NCI-H1092 treated with DMSO at 0.1 percent for 48 hours (cell line): Measurements from ENCODE around the gene RAB8A.
"Not testable (repeated sequence)": the region's sequence is repeated elsewhere in the genome, so short reads cannot be mapped to it uniquely, and the experiment has no call there.

Experiments
- DNase-seq: peaks from one replicate; lab custom pipeline; 2025; lab: John Stamatoyannopoulos, UW

RAB8A gene

DNA sequence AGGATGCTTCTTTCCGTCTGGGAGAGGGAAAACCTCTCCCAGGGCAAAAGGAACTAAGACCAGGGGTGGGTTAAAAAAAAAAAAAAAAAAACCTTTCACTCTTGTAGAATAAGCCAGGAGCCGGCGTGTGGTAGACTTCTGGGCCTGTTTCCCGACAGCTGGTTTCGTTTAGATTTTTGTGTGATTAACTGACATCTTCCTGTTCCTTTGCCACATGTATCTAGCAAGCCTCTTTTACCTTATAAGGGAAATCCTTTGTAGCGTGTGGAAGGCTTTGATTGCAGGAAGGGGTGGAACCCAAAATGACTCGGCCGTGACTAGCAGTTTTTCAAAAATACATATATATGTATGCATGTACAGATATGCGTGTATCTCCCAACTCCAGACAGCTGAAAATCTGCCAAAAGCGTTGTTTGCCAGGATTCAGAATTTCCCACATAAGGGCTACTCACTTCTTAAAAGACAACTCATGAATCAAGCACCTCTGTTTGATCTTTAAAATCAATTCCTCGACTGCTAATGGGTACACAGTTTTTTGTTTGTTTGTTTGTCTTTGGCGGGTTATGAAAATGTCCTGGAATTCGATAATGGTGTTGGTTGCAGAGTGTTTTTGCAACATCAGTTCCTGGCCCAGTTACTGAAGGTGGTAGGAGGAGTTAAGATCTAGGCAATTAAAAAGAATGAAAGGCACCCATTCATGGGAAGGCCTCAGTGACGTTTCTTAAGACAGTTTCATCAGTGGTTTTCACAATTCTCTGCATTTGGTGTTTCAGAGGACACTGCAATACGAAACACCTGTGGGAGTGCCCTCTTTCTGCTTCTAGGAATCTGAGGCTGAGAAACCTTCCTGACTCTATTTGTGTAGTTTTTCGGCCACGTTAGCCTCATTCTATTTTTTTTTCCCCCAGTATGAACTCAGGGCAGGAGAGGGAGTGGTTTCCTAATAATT is 32.7 kb upstream of the RAB8A start:
- no peak for DNase-seq

DNA sequence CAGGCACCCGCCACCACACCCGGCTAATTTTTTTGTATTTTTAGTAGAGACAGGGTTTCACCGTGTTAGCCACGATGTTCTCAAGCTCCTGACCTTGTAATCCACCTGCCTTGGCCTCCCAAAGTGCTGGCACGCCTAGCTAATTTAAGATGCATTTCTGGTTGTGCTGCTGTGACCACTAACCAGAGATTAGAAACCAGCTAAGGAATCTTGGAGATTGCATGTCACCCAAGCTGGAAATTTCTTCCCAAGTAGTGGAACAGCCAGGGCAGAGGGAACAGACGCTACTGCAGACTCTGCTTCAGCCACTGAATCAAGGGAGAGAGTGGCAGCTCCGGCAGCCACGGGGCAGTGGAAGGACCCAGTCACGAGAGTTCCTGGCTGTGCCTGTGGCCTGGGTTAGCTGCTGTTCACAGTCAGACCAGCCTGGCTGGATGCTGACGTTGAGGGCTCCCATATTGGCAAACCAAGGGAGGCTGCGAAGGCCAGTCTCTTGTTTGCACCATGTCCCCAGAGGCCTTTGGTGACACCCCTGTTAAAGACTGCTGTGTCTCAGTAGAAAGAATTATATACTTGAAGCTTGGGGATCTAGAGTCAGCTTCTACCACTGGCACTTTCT is 27.5 kb upstream of the RAB8A start:
- DNase-seq, result no peak

DNA sequence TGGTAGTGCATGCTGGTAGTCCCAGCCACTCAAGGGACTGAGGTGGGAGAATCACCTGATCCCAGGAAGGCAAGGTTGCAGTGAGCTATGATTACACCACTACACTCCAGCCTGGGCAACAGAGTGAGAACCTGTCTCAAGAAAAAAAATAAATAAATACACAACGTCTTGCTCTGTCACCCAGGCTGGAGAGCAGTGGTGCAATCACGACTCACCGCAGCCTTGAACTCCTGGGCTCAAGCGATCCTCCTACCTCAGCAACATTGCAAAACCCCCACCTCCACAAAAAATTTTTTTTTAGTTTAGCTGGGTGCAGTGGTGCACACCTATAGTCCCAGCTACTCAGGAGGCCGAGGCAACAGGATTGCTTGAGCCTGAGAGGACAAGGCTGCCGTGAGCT is 26.6 kb upstream of the RAB8A start:
- DNase-seq, result no peak

DNA sequence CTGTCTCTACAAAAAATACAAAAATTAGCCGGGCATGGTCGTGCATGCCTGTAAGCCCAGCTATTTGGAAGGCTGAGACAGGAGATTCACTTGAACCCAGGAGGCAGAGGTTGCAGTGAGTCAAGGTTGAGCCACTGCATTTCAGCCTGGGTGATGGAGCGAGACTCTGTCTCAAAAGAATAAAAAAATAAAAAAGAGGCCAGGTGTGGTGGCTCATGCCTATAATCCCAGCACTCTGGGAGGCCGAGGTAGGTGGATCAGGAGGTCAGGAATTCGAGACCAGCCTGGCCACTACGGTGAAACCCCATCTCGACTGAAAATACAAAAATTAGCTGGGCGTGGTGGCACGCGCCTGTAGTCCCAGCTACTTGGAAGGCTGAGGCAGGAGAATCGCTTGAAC is 24.3 kb upstream of the RAB8A start:
- DNase-seq, result not testable (repeated sequence)

DNA sequence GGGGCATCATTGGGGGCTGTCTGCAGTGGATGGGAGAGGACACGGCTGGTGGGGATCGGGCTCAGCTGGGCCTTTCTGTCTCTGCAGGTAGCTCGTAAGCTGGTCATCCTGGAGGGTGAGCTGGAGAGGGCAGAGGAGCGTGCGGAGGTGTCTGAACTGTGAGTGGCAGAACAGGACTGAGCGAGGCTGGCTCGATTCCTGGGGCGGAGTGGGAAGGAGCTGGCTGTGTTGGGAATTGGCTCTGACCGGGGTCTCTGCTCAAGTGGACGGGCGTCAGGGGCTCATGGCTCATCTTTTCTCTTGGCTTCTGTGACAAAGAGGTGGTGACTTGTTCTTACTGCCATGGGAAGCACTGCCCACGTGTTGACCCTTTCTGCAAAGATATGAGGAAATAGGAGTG is 23.7 kb upstream of the RAB8A start:
- no peak for DNase-seq

DNA sequence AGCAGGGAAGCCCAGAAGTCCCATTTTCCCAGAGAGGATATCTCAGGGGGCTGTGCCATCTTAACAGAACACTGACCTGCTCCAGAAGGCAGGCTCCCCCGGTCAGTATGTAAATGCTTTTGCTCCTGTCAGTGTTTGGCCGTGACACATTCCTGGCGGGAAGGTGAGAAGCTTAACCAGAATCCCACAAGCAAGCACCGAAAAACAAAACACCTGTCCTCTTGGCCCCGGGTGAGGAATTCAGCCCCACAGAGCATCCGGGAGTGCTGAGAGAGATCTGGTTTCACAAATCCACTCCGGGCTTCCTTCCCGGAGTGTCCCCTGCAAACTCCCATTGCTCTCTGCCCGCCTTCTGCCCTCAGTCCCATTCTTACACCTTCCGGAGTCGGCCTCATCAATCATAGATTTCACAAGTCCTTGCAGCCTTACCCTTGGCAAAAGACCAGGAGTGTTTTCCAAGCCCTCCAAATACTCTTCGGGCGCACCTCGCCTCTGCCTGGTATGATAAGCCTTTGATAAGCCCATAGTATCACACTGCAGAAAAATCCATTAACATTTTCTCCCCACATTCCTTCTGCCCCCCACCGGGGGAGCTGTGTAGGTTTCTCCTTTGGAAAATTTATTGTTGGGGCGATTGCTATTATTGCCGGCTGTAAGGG is 23.2 kb upstream of the RAB8A start:
- no peak for DNase-seq

DNA sequence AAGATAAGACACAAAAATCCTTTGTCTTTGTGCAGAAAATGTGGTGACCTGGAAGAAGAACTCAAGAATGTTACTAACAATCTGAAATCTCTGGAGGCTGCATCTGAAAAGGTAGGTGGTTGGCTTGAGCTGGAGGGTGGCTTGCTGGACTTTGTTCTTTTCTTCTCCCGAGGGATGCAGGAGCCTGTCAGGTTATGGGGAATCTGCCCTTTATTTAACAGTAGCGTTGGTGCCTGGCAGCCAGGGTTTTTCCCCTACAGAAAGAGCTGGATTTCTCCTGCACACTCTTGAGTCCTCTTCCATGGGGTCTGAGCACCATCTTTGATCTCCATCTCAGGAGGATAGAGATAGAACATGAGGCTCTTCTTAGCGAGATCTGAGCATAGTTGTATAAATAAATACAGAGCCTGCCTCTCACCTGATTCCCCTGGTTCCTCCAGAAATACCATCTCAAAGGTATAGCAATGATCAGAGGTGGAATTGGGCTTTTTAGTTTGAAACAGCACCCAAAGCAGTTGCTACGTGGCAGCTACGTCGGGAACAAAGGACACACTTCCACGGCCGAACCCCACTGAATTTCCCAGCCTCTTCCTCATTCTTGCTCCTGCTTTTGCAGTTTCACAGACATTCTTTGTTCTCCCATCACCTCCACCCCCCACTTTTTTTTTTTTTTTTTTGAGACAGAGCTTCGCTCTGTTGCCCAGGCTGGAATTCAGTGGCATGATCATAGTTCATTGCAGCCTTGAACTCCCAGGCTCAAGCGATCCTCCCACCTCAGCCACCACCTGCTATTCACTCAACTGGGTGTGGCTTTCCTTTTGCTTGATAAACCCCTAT is 22.5 kb upstream of the RAB8A start:
- DNase-seq, result no peak

DNA sequence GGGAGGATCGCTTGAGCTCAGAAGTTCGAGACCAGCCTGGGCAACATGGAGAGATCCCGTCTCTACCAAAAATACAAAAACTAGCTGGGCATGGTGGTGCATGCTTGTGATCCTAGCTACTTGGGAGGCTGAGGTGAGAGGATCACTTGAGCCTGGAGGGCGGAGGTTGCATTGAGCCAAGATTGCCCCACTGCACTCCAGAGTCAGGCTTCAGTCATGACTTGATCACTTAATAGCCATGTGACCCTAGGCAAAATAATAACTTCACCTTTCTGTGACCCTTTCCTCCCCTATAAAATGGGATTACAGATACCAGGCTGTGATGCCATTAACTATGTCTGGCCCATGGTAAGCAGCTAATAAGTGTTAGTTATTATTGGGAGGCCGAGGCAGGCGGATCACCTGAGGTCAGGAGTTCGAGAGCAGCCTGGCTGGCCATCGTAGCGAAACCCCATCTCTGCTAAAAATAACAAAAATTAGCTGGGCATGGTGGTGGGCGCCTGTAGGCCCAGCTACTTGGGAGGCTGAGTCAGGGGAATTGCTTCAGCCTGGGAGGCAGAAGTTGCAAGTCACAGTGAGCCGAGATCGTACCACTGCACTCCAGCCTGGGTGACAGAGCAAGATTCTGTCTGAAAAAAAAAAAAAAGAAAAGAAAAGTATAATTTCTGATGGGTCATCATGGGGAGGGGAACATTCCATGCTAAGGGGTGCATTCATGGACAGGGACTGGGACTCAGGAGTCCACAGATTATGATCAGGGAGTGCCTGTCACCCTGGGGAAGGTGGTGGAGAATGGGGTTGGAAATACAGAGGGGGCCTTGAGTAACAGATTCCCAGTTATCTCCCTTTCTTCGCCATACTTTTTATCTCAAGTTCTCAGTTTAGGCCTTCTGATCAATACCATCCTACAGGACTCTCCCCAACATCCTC is 19.9 kb upstream of the RAB8A start:
- no peak for DNase-seq

DNA sequence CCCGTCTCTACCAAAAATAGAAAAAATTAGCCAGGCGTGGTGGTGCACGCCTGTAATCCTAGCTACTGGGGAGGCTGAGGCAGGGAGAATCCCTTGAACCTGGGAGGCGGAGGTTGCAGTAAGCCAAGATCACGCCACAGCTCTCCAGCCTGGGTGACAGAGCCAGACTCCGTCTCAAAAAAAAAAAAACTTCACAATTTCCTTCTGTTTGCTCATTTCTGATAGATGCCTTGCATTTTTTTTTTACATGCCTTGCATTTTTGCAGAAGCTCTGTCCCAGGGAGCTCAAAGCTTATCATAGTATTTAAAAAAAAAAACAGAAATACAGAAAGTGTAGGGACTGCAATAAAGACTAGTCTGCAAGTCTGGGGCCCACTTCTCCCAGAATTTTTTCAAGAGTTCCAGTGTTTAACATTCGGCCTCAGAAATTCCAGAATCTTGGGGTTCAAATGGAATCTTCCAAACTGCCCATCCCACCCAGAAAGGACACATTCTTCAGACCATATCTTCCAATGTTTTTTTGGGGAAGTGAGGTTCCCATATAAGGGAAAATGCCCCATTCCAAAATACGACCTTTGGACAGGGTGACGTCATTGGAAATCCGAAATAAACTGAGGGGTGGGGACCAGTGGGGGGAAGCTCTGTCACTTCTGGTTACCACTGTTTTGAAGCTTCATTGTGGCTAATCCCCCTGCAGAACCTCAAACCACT is 17.2 kb upstream of the RAB8A start:
- DNase-seq, result no peak

DNA sequence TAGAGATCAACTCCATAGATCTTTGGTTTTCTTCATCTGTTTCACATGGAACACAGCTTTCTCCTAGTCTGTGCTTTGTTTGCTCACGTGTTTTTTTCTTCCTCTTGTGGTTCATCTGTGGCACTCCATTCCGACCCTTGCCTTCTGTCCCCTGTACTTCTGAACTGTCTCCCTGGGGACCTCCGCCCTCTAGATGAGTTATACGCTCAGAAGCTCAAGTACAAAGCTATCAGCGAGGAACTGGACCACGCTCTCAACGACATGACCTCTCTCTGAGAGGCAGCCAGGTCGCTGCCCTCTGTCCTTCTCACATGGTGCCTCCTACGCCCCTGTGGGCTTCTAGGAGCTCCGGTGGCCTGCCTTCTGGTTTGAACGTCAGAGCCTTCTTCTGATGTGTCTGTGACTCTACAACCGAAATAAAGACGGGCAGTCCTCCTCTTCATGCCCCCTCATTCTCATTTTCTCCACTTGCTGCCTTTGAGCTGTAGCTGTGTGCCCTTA is 16.6 kb upstream of the RAB8A start:
- no peak for DNase-seq

DNA sequence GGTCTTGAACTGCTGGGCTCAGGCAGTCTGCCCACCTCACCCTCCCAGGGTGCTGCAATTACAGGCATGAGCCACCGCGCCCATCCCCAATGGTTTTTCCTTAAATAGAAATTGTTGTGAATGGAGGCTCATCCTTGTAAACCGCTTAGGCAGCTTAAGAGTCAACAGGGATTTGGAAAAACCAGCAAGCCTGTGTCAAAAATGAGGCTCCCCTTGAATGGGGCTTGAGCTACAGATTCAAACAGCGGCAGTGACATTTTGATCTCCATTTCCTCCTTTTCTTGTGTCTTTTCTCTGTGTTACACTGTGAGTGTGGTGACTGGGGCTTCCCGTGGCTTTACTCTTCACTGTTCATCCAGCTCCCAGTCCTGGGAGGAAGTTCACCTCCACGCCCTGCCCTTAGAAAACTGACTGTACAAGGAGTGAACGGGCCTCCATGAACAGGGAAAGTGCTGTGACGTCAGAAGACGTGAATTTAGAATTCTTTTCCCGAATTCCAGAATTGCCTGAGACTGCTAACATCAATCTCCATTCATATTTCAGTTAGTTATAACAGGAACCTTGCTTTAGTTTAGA is 15.3 kb upstream of the RAB8A start:
- no peak for DNase-seq

DNA sequence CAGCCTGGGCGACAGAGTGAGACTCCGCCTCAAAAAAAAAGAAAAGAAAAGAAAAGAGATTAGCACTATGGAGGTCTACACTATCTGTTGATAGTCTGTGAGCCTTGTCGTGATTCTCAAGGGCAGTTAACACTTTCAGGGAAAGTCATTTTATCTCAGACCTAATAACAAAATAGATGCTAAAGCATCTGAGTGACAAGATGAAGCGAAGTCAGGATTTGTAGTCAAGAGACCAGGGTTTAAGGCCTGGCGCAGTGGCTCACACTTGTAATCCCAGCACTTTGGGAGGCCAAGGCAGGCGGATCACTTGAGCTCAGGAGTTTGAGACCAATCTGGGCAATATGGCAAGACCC is 13.3 kb upstream of the RAB8A start:
- no peak for DNase-seq

DNA sequence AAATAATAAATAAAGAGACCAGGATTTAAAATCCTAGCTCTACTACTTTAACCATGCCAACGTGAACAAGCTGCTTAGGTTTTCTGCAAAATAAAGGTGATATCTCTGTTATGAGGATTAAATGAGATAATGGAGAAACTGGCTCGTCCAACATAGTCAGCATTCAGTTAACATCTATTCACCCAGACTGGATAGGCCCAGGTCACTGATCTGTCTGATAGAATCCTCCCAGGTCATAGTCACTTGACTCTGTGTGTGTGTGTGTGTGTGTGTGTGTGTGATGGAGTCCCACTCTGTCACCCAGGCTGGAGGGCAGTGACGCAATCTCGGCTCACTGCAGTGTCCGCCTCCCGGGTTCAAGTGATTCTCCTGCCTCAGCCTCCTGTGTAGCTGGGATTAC is 12.9 kb upstream of the RAB8A start:
- DNase-seq, result no peak

DNA sequence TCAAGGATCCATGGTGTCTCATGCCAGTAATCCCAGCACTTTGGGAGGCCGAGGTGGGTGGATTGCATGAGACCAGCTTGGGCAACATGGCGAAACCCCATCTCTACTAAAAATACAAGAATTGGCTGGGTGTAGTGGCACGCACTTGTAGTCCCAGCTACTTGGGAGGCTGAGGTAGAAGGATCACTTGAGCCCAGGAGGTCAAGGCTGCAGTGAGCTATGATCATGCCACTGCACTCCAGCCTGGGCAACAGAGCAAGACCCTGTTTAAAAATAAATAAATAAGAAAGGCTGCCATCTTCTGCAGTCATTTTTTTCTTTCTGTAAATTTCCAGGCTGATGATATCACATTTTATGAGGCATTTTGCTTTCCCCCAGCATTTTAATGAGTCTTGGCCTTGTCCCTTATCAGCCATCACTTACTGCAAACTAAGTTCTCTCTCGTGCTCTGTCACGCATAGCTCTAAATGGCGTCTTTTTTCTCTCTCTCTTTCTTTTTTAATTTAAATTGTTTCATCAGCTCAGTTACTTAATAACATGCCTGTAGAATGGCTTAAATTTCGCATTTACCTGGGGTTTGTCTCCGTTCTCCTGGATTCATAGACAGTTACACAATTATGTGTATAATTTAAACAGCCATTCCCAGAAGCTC is 12.2 kb upstream of the RAB8A start:
- DNase-seq, result not testable (repeated sequence)

DNA sequence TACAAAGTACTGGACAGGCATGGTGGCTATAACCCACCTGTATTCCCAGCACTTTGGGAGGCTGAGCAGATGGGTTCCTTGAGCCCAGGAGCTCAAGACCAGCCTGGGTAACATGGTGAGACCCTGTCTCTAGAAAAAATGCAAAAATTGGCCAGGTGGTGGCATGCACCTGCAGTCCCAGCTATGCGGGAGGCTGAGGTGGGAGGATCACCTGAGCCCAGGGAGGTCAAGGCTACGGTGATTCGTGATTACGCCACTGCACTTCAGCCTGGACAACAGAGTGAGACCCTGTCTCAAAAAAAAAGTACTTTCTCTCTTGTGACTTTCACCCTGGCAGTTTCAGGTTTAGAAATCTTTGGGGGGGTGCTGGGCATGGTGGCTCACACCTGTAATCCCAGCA is 11.2 kb upstream of the RAB8A start:
- DNase-seq, result no peak

DNA sequence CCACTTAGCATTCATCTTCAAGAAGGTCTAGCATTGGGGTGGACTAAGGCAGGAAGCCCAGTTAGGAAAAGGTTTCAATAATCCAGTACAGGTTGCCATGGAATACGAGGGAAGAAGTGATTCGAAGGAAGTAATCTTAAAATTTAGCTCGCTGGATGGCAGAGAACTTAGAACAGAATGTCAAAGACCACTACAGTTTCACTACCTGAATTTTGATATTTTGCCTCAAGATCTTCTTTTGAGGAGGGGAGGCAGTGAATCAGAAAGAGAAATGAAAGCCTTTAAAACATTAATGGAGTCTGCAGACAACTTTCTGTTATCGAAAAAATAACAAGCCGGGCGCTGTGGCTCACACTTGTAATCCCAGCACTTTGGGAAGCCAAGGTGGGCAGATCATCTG is 7.0 kb upstream of the RAB8A start:
- no peak for DNase-seq

DNA sequence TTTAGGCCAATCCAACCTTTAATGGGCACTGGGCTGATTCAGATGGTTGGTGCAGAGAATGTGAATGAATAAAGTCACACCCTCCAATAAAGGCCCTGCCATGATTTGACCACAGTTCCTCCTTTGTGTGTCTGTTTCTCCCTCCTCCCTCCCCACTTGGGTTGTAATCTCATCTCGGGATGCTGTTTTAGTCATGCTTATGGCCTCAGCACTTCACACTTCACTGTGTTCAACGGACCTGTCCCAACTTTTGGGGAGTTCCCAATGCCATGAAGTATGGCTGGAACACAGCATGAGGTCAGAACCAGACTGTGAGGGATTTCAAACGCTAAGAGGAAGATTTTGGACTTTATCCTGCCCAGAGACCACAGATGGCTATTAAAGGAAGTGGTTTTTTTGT is 5.6 kb upstream of the RAB8A start:
- no peak for DNase-seq

DNA sequence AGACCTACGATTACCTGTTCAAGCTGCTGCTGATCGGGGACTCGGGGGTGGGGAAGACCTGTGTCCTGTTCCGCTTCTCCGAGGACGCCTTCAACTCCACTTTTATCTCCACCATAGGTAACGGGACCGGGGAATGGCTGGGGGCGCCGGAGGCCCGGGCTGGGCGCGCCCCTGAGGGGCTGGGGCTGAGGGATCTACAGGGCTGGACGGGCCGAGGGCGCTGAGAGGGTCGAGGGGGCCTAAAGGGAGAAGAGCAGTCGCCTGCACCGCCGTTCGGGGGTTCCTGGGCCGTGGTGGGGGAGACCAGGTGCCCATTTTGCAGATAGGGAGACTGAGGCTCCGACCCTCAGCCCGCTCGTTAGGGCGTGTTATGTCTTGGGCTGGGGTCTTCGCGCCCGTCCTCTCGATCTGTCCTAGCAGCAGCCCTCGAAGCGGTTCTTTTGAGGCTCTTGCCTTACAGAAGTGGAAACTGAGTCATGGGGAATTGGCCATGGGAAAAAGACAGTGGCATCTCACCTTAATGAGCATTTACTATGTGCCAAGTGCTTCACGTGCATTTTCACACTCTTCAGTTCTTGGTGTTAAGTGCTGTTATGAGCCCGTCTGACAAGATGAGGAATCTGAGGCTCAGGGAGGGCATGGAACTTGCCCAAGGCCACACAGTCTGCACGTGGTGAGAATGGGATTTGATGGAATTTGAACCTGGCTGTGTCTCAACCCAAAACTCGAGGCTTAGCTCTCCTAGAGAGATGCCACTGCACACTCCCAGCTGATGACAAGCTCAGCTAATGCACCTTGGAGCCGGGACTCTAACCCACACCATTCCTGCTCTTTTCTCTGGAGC is 442 bp downstream of the RAB8A start:
- no peak for DNase-seq
